Gastroesophageal sphincter (tissue), 4 donors: ENCODE data around the gene PDXP. TPM values are rescaled to one million over a fixed set of nuclear protein-coding genes. Genes with fewer than 3 reads are reported as not detected.
"Not testable (repeated sequence)": the region's sequence is repeated elsewhere in the genome, so short reads cannot be mapped to it uniquely, and the experiment has no call there.

Experiments
- ATAC-seq: fragments of 150-250 bp; one replicate; pipeline ENCODE4 v1.9.1; 2016; ENCODE audit warnings: mild to moderate bottlenecking, moderate library complexity
- H3K27ac ChIP-seq, 4 donors: fragments of 200-600 bp; sonication (generic) in 3 of 4; 1 replicate in 3 of 4; 2 replicates in 1 of 4; pipeline ENCODE4 v1.5.1; 2016 to 2019
- H3K27me3 ChIP-seq: fragments of 200-600 bp; sonication (generic); one replicate; pipeline ENCODE4 v1.5.1; 2019
- H3K36me3 ChIP-seq, 2 donors: fragments of 200-600 bp; sonication (generic); one replicate each; pipeline ENCODE4 v1.5.1; 2019; ENCODE audit warnings: control low read depth in 1 of 2
- H3K4me1 ChIP-seq, 3 donors: fragments of 200-600 bp; sonication (generic); 1 replicate in 2 of 3; 2 replicates in 1 of 3; pipeline ENCODE4 v1.5.1; 2016 to 2019; ENCODE audit warnings: control low read depth in 2 of 3
- H3K4me3 ChIP-seq, 2 donors: fragments of 200-600 bp; sonication (generic); one replicate each; pipeline ENCODE4 v1.5.1; 2019; ENCODE audit warnings: mild to moderate bottlenecking in 1 of 2, moderate library complexity in 1 of 2
- H3K9me3 ChIP-seq, 3 donors: fragments of 200-600 bp; sonication (generic); one replicate each; pipeline ENCODE4 v1.5.1; 2017 to 2019; ENCODE audit warnings: control low read depth in 2 of 3
- CTCF ChIP-seq, 4 experiments: fragments of 200-600 bp in 2 of 4; fragments of 450-650 bp in 2 of 4; sonication (generic) in 1 of 4; IDR thresholded peaks; one replicate each; pipeline ENCODE4 v1.5.1; 2017 to 2019; ENCODE audit warnings: antibody characterized with exemption in 4 of 4, mild to moderate bottlenecking in 2 of 4, moderate library complexity in 2 of 4
- EP300 ChIP-seq: sonication (generic); formaldehyde crosslinking; IDR thresholded peaks from one replicate; pipeline ENCODE4 v1.6.1; 2017; ENCODE audit warnings: antibody characterized with exemption, mild to moderate bottlenecking
- POLR2A ChIP-seq, 2 donors: fragments of 450-650 bp; IDR thresholded peaks; one replicate each; pipeline ENCODE4 v1.6.1; 2017; ENCODE audit warnings: antibody characterized with exemption in 2 of 2, mild to moderate bottlenecking in 2 of 2, moderate library complexity in 1 of 2
- POLR2AphosphoS5 ChIP-seq: sonication (generic); formaldehyde crosslinking; IDR thresholded peaks from one replicate; pipeline ENCODE4 v1.6.1; 2017; ENCODE audit warnings: antibody characterized with exemption
- WGBS, 2 donors: methylation state at CpG; one replicate each; pipeline ENCODE4 v1.1.5; 2018; ENCODE audit warnings: low coverage in 1 of 2; 5-methylcytosine and 5-hydroxymethylcytosine counted together
- total RNA-seq, 4 donors: library from RNA; depleted of rRNA; stranded (reverse); fragments of >200 nt; gene quantifications; one replicate each; pipeline ENCODE4 v1.1.0, GENCODE V29; 2016

Gene PDXP
- total RNA-seq, 4 donors from 2014 or later, result 9.2 to 19.3 (median 17.2) TPM

DNA sequence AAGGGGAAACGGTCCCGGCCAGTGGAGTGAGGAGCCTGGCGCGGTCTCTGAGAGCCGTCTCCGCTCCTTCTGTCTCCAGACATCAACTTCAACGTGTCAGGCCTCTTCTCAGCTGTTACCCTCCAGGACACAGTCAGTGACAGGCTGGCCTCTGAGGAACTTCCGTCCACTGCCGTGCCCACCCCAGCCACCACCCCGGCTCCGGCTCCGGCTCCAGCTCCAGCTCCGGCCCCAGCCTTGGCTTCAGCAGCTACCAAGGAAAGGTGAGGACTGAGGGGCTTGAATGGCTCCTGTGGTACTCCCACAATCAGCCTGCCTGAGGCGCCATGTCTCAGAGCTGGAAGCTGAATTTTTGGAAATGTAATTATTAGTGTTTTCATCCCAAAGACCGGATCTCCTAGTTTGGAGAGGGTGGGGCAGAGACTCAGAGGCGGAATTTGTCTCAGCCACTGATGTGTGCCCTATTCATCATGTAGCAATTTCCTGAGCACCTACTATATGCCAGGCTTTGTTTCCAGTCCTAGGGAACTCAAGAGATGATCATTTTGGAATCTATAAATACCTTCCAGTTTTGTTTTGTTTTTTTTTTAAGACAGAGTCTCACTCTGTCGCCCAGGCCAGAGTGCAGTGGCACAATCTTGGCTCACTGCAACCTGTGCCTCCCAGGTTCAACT, 7.9 kb upstream of the PDXP start:
- TF ChIP-seq EP300 (no peak), POLR2A (IDR thresholded peaks at IDR 0.05) (no peak), POLR2AphosphoS5 (no peak), CTCF (IDR thresholded peaks at IDR 0.05) (no peak)
- no peak overlapping the region for H3K4me3 ChIP-seq
- H3K27me3 ChIP-seq, result no peaks in the 10 kb centered on the region
- no peaks in the 10 kb centered on the region for H3K9me3 ChIP-seq
- H3K4me1 ChIP-seq, result peaks cover 0 to 8% (median 0%) of the 10 kb centered on the region in 3 donors
- ATAC-seq, result no peak
- H3K27ac ChIP-seq, result no peak overlapping the region
- H3K36me3 ChIP-seq, result peaks cover 0 to 26% of the 10 kb centered on the region in 2 donors
- 94 to 96% methylated on average over 2 to 3 of the region's 17 CpGs for WGBS, 2 donors

DNA sequence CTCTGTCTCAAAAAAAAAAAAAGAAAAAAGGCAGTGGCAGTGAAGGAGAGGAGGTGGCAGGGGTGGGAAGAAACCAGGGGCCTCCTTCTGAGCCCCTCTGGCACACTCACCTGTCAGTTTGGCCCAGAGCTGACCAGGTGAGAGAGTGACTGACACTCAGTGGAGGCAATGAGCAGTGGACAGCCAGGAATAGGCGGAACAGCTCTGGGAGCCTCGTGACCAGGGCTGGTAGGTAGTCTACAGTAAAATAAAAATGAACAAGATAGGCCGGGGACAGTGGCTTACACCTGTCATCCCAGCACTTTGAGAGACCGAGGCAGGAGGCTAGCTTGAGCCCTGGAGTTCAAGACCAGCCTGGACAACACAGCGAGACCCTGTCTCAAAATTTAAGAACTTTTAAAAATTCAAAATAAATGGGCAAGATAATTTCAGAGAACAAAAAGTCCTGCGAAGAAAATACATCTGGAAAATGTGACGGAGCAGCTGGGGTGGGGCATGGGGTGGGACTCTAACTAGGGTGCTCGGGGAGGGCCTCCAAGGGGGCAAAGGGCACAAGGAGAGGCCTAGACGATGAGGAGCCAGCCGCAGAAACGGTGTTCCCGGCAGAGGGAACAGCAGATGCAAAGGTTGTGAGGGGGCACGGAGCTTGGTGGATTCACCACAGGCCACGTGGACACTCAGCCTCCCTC, 3.8 kb upstream of the PDXP start:
- WGBS, 2 donors, result 67 to 81% methylated on average over 2 to 14 of the region's 14 CpGs
- Histone ChIP-seq H3K4me3 (no peak overlapping the region), H3K36me3 (peaks cover 0 to 25% of the 10 kb centered on the region in 2 donors), H3K4me1 (peaks cover 0 to 15% (median 11%) of the 10 kb centered on the region in 3 donors), H3K27ac (no peak overlapping the region), H3K9me3 (no peaks in the 10 kb centered on the region), H3K27me3 (no peaks in the 10 kb centered on the region)
- TF ChIP-seq EP300 (no peak), POLR2A (IDR thresholded peaks at IDR 0.05) (no peak), CTCF (IDR thresholded peaks at IDR 0.05) (no peak), POLR2AphosphoS5 (no peak)
- no peak for ATAC-seq

DNA sequence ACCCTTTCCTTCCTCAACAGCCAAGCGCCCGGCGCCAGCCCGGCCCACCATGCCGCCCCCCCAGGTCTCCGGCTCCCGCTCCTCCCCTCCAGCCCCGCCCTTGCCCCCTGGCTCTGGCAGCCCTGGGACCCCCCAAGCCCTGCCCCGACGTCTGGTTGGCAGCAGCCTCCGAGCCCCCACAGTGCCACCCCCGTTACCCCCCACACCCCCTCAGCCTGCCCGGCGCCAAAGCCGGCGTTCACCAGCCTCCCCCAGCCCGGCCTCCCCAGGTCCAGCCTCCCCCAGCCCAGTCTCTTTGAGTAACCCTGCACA, 3.3 kb upstream of the PDXP start:
- no peak for ATAC-seq
- whole genome bisulfite sequencing, 2 donors, result 69% methylated on average over 3 of the region's 17 CpGs; no CpG with 5 or more reads in 1 of the 2 donors
- TF ChIP-seq CTCF (IDR thresholded peaks at IDR 0.05) (no peak), POLR2AphosphoS5 (no peak), EP300 (no peak), POLR2A (IDR thresholded peaks at IDR 0.05) (no peak)
- no peaks in the 10 kb centered on the region for H3K27me3 ChIP-seq
- H3K36me3 ChIP-seq, result peaks cover 0 to 25% of the 10 kb centered on the region in 2 donors
- no peaks in the 10 kb centered on the region for H3K9me3 ChIP-seq
- H3K4me1 ChIP-seq, result peaks cover 0 to 20% (median 13%) of the 10 kb centered on the region in 3 donors
- H3K27ac ChIP-seq, result no peak overlapping the region
- H3K4me3 ChIP-seq, result no peak overlapping the region

DNA sequence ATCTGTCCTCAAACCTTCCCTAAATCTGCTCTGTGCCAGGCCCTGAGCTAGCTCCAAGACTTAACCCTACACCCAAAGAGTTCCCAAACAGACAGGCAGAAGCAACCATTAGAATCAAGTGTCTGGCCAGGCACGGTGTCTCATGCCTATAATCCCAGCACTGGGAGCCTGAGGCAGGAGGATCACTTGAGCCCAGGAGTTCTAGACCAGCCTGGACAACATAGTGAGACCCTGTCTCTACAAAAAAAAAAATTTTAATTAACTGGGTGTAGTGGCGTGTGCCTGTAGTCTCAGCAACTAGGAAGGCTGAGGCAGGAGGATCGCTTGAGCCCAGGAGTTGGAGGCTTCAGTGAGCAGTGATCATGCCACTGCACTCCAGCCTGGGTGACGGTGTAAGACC, 1.9 kb upstream of the PDXP start:
- not testable (repeated sequence) for ATAC-seq, H3K9me3 ChIP-seq
- WGBS, 2 donors, result 100% methylated on average over 1 of the region's 4 CpGs; no CpG with 5 or more reads in 1 of the 2 donors

GRCh38 chr22:37657590-37658132, 862 bp upstream of the PDXP start:
- Histone ChIP-seq H3K27ac (peak overlapping the region; percentile 60 to 88 (median 85)), H3K4me3 (peak overlapping the region; percentile 20 to 75)
- no peak for ATAC-seq

More for the DNA sequence above, 1.9 kb upstream of the PDXP start:
- not testable (repeated sequence) for H3K4me3 ChIP-seq, H3K27me3 ChIP-seq, H3K27ac ChIP-seq
- peaks cover 0 to 34% (median 24%) of the 10 kb centered on the region in 3 donors for H3K4me1 ChIP-seq
- H3K36me3 ChIP-seq, result peaks cover 0 to 15% of the 10 kb centered on the region in 2 donors

More at GRCh38 chr22:37657590-37658132, 862 bp upstream of the PDXP start:
- H3K9me3 ChIP-seq, result no peaks in the 10 kb centered on the region
- H3K4me1 ChIP-seq, result peaks cover 0 to 45% (median 28%) of the 10 kb centered on the region in 3 donors
- H3K27me3 ChIP-seq, result no peaks in the 10 kb centered on the region
- 0 to 5% methylated on average over 5 to 6 of the region's 6 CpGs for WGBS, 2 donors
- TF ChIP-seq EP300, result no peak
- no peak for TF ChIP-seq CTCF (IDR thresholded peaks at IDR 0.05)
- no peak for TF ChIP-seq POLR2A (IDR thresholded peaks at IDR 0.05)
- no peak for TF ChIP-seq POLR2AphosphoS5
- H3K36me3 ChIP-seq, result peaks cover 0 to 6% of the 10 kb centered on the region in 2 donors
